PC-3 (cell line): ENCODE data around the gene ALKBH2.

Source experiments
- CTCF ChIP-seq: fragments of 300-600 bp; sonication (generic); conservative IDR thresholded peaks from 2 replicates; pipeline ENCODE4 v1.5.1; 2017; ENCODE audit warnings: antibody characterized with exemption, low read depth, mild to moderate bottlenecking, low read length
- EZH2 ChIP-seq: fragments of 300-600 bp; sonication (generic); IDR thresholded peaks from one replicate; pipeline ENCODE4 v1.6.1; 2017; ENCODE audit warnings: antibody characterized with exemption, mild to moderate bottlenecking, low read length; ENCODE audit not compliant: unreplicated experiment
- EZH2phosphoT487 ChIP-seq: fragments of 300-600 bp; sonication (generic); IDR thresholded peaks from 2 replicates; pipeline ENCODE4 v1.6.1; 2018; ENCODE audit warnings: mild to moderate bottlenecking, antibody characterized with exemption, low read length, borderline replicate concordance

- TF ChIP-seq CTCF, result no peak
- TF ChIP-seq EZH2, result no peak
- no peak for TF ChIP-seq EZH2phosphoT487
Measured at GRCh38 chr12:109098651-109099050, 5.4 kb upstream of the ALKBH2 start.
